Hepatocyte (in vitro differentiated cells): ENCODE results near the gene LRMDA. TPM values are rescaled to one million over a fixed set of nuclear protein-coding genes. Genes with fewer than 3 reads are reported as not detected.

Experiments
- DNase-seq: peaks from one replicate; pipeline ENCODE4 v3.0.0-alpha.2; 2016; ENCODE audit warnings: low spot score
- H2AFZ ChIP-seq: fragments of 200-600 bp; sonication (generic); 2 replicates; pipeline ENCODE4 v1.6.0; 2016; ENCODE audit warnings: antibody characterized with exemption, mild to moderate bottlenecking
- H3K27ac ChIP-seq: fragments of 200-600 bp; sonication (generic); 2 replicates; pipeline ENCODE4 v1.5.1; 2016; ENCODE audit warnings: mild to moderate bottlenecking
- H3K27me3 ChIP-seq: fragments of 200-600 bp; sonication (generic); 2 replicates; pipeline ENCODE4 v1.6.1; 2016
- H3K36me3 ChIP-seq: fragments of 200-600 bp; sonication (generic); replicated peaks from 2 replicates; pipeline ENCODE4 v1.5.1; 2016; ENCODE audit warnings: low read depth; ENCODE audit not compliant: insufficient read depth
- H3K4me1 ChIP-seq: fragments of 200-600 bp; sonication (generic); 2 replicates; pipeline ENCODE4 v1.5.1; 2016; ENCODE audit warnings: mild to moderate bottlenecking, moderate library complexity; ENCODE audit not compliant: insufficient read depth
- H3K4me2 ChIP-seq: fragments of 200-600 bp; sonication (generic); 2 replicates; pipeline ENCODE4 v1.6.0; 2016
- H3K4me3 ChIP-seq: fragments of 200-600 bp; sonication (generic); 2 replicates; pipeline ENCODE4 v1.5.1; 2016; ENCODE audit warnings: mild to moderate bottlenecking
- H3K79me2 ChIP-seq: fragments of 200-600 bp; sonication (generic); 2 replicates; pipeline ENCODE4 v1.6.0; 2017; ENCODE audit warnings: mild to moderate bottlenecking
- H3K9me2 ChIP-seq: fragments of 200-600 bp; sonication (generic); replicated peaks from 2 replicates; pipeline ENCODE4 v1.6.0; 2017; ENCODE audit warnings: mild to moderate bottlenecking; ENCODE audit not compliant: insufficient read depth
- H3K9me3 ChIP-seq: fragments of 200-600 bp; sonication (generic); 2 replicates; pipeline ENCODE4 v1.5.1; 2016; ENCODE audit warnings: low read depth, mild to moderate bottlenecking
- H4K20me1 ChIP-seq: fragments of 200-600 bp; sonication (generic); 2 replicates; pipeline ENCODE4 v1.6.0; 2016; ENCODE audit warnings: mild to moderate bottlenecking; ENCODE audit not compliant: insufficient read depth, poor library complexity, severe bottlenecking
- CTCF ChIP-seq: fragments of 200-600 bp; sonication (generic); IDR thresholded peaks from 2 replicates; pipeline ENCODE4 v1.5.1; 2016; ENCODE audit warnings: antibody characterized with exemption, mild to moderate bottlenecking; ENCODE audit not compliant: poor library complexity
- EZH2 ChIP-seq: fragments of 200-600 bp; sonication (generic); IDR thresholded peaks from 2 replicates; pipeline ENCODE4 v1.6.1; 2016; ENCODE audit warnings: antibody characterized with exemption, mild to moderate bottlenecking, borderline replicate concordance
- EZH2phosphoT487 ChIP-seq: fragments of 200-600 bp; sonication (generic); IDR thresholded peaks from one replicate; pipeline ENCODE4 v1.6.1; 2018; ENCODE audit warnings: antibody characterized with exemption, mild to moderate bottlenecking, low read depth, moderate library complexity; ENCODE audit not compliant: unreplicated experiment, severe bottlenecking
- WGBS: methylation state at CpG from one replicate; pipeline ENCODE4 v1.1.6; 2016; ENCODE audit warnings: low lambda C conversion rate; ENCODE audit errors: missing lambda C conversion rate; 5-methylcytosine and 5-hydroxymethylcytosine counted together
- polyA plus RNA-seq: library from polyadenylated mRNA; unstranded; fragments of >200 nt; fragmentation: Nextera tagmentation; extraction: Ambion mirVana; gene quantifications from 2 replicates; pipeline ENCODE4 v1.2.1, GENCODE V29; 2016
- total RNA-seq: library from RNA; depleted of rRNA; stranded (reverse); fragments of >200 nt; gene quantifications from 2 replicates; pipeline ENCODE4 v1.2.3, GENCODE V29; 2014

LRMDA gene
- total and polyA plus RNA-seq, 2 experiments from 2014 or later, result 5.6 to 15.7 TPM

GRCh38 chr10:75611172-75611992, 180.0 kb downstream of the LRMDA start:
- Histone ChIP-seq H3K79me2 (no peaks in the 10 kb centered on the region), H3K36me3 (no peaks in the 10 kb centered on the region), H3K4me2 (peak overlapping the region; percentile 23), H4K20me1 (no peaks in the 10 kb centered on the region), H3K27me3 (no peaks in the 10 kb centered on the region), H3K4me1 (peaks cover 38% of the 10 kb centered on the region), H3K4me3 (no peak overlapping the region), H3K9me3 (no peaks in the 10 kb centered on the region), H3K9me2 (no peaks in the 10 kb centered on the region), H2AFZ (no peak overlapping the region), H3K27ac (no peak overlapping the region)
- WGBS, result 92% methylated on average over 7 of the region's 7 CpGs
- DNase-seq, result no peak
- TF ChIP-seq CTCF (no peak), EZH2phosphoT487 (no peak), EZH2 (no peak)

GRCh38 chr10:75611993-75612372, 180.6 kb downstream of the LRMDA start:
- H3K27ac ChIP-seq, result no peak overlapping the region
- no peaks in the 10 kb centered on the region for H3K9me3 ChIP-seq
- H3K79me2 ChIP-seq, result no peaks in the 10 kb centered on the region
- no peaks in the 10 kb centered on the region for H3K9me2 ChIP-seq
- no peak overlapping the region for H2AFZ ChIP-seq
- TF ChIP-seq EZH2 (no peak), CTCF (no peak)
- WGBS, result 83% methylated on average over 3 of the region's 3 CpGs
- no peaks in the 10 kb centered on the region for H3K36me3 ChIP-seq
- H3K4me1 ChIP-seq, result peaks cover 32% of the 10 kb centered on the region
- no peaks in the 10 kb centered on the region for H4K20me1 ChIP-seq
- H3K4me2 ChIP-seq, result no peak overlapping the region
- no peak for DNase-seq
- no peak overlapping the region for H3K4me3 ChIP-seq
- no peaks in the 10 kb centered on the region for H3K27me3 ChIP-seq

GRCh38 chr10:75612904-75613684, 181.7 kb downstream of the LRMDA start:
- TF ChIP-seq CTCF (no peak), EZH2phosphoT487 (no peak), EZH2 (no peak)
- Histone ChIP-seq H3K9me3 (no peaks in the 10 kb centered on the region), H3K27ac (peak overlapping the region; percentile 69), H2AFZ (no peak overlapping the region), H3K79me2 (no peaks in the 10 kb centered on the region), H3K27me3 (no peaks in the 10 kb centered on the region), H3K4me3 (no peak overlapping the region), H3K36me3 (no peaks in the 10 kb centered on the region), H3K9me2 (no peaks in the 10 kb centered on the region), H3K4me2 (peak overlapping the region; percentile 62), H3K4me1 (peaks cover 32% of the 10 kb centered on the region), H4K20me1 (no peaks in the 10 kb centered on the region)
- 32% methylated on average over 5 of the region's 5 CpGs for WGBS
- DNase-seq, result peak; percentile 27
